ENCODE measurements around the gene USB1. TPM values are rescaled to one million over a fixed set of nuclear protein-coding genes. Genes with fewer than 3 reads are reported as not detected.

USB1 gene
- total RNA-seq, 1 experiment from 2014 or later, result 66.0 TPM

- Histone ChIP-seq H3K4me1 (replicated peaks; ENCODE audit: insufficient read depth) (0 out of 2 replicates have a peak, but pooled peaks cover 5% of the 10 kb centered on the region), H2AFZ (no peak overlapping the region), H3K4me2 (no peak overlapping the region), H3K36me3 (ENCODE audit: low read depth) (no peaks in the 10 kb centered on the region), H3K79me2 (ENCODE audit: low read depth) (no peaks in the 10 kb centered on the region), H4K20me1 (ENCODE audit: insufficient read depth) (no peaks in the 10 kb centered on the region), H3K9me2 (ENCODE audit: insufficient read depth) (no peaks in the 10 kb centered on the region), H3K27ac (no peak overlapping the region), H3K9me3 (ENCODE audit: insufficient read depth, low read depth) (no peaks in the 10 kb centered on the region), H3K27me3 (ENCODE audit: insufficient read depth, low read depth) (no peaks in the 10 kb centered on the region), H3F3A (ENCODE audit: insufficient read depth, low read depth) (peaks cover 29% of the 10 kb centered on the region), H3K4me3 (no peak overlapping the region)
- ChIA-PET CTCF (no interaction called here), POLR2A (ENCODE audit: unreplicated experiment) (no interaction called here)
- no peak for DNase-seq
- BruUV-seq (replicated peaks), result no TSS peak
- intact Hi-C loops (cut with micrococcal nuclease; ENCODE audit: unreplicated experiment), result no loop called here
- TF ChIP-seq CTCF (conservative IDR thresholded peaks at IDR 0.05) (no peak), EZH2 (IDR thresholded peaks at IDR 0.05; ENCODE audit: low read depth) (no peak)
Observed at GRCh38 chr16:57966986-57967385, 34.2 kb upstream of the USB1 start.

GRCh38 chr16:57967916-57968315 is 33.3 kb upstream of the USB1 start:
- H3K9me3 ChIP-seq (ENCODE audit: insufficient read depth, low read depth), result no peaks in the 10 kb centered on the region
- 0 out of 2 replicates have a peak, but pooled peaks cover 5% of the 10 kb centered on the region for H3K4me1 ChIP-seq (replicated peaks; ENCODE audit: insufficient read depth)
- ChIA-PET CTCF (no interaction called here), POLR2A (ENCODE audit: unreplicated experiment) (no interaction called here)
- no peaks in the 10 kb centered on the region for H3K79me2 ChIP-seq (ENCODE audit: low read depth)
- H4K20me1 ChIP-seq (ENCODE audit: insufficient read depth), result no peaks in the 10 kb centered on the region
- no TSS peak for BruUV-seq (replicated peaks)
- no peak overlapping the region for H3K4me3 ChIP-seq
- no peak overlapping the region for H3K27ac ChIP-seq
- no peak overlapping the region for H3K4me2 ChIP-seq
- H2AFZ ChIP-seq, result no peak overlapping the region
- no peaks in the 10 kb centered on the region for H3K9me2 ChIP-seq (ENCODE audit: insufficient read depth)
- TF ChIP-seq CTCF (conservative IDR thresholded peaks at IDR 0.05) (no peak), EZH2 (IDR thresholded peaks at IDR 0.05; ENCODE audit: low read depth) (no peak)
- no peak for DNase-seq
- intact Hi-C loops (cut with micrococcal nuclease; ENCODE audit: unreplicated experiment), result no loop called here
- H3K36me3 ChIP-seq (ENCODE audit: low read depth), result no peaks in the 10 kb centered on the region
- no peaks in the 10 kb centered on the region for H3K27me3 ChIP-seq (ENCODE audit: insufficient read depth, low read depth)
- H3F3A ChIP-seq (ENCODE audit: insufficient read depth, low read depth), result peaks cover 29% of the 10 kb centered on the region

- H3K4me1 ChIP-seq (replicated peaks; ENCODE audit: insufficient read depth), result 0 out of 2 replicates have a peak, but pooled peaks cover 5% of the 10 kb centered on the region
- no peaks in the 10 kb centered on the region for H3K36me3 ChIP-seq (ENCODE audit: low read depth)
- no TSS peak for BruUV-seq (replicated peaks)
- TF ChIP-seq EZH2 (IDR thresholded peaks at IDR 0.05; ENCODE audit: low read depth), result no peak
- DNase-seq, result no peak
- H3K4me2 ChIP-seq, result no peak overlapping the region
- H3K27me3 ChIP-seq (ENCODE audit: insufficient read depth, low read depth), result no peaks in the 10 kb centered on the region
- no peaks in the 10 kb centered on the region for H3K79me2 ChIP-seq (ENCODE audit: low read depth)
- CTCF ChIA-PET, result no interaction called here
- POLR2A ChIA-PET (ENCODE audit: unreplicated experiment), result no interaction called here
- H3K27ac ChIP-seq, result no peak overlapping the region
- H4K20me1 ChIP-seq (ENCODE audit: insufficient read depth), result no peaks in the 10 kb centered on the region
- no peak overlapping the region for H2AFZ ChIP-seq
- intact Hi-C loops (cut with micrococcal nuclease; ENCODE audit: unreplicated experiment), result no loop called here
- H3K9me2 ChIP-seq (ENCODE audit: insufficient read depth), result no peaks in the 10 kb centered on the region
- no peak overlapping the region for H3K4me3 ChIP-seq
- H3K9me3 ChIP-seq (ENCODE audit: insufficient read depth, low read depth), result no peaks in the 10 kb centered on the region
- H3F3A ChIP-seq (ENCODE audit: insufficient read depth, low read depth), result peaks cover 28% of the 10 kb centered on the region
Observed at GRCh38 chr16:57969451-57970123, 31.6 kb upstream of the USB1 start.

- no peaks in the 10 kb centered on the region for H3K9me3 ChIP-seq (ENCODE audit: insufficient read depth, low read depth)
- H3K9me2 ChIP-seq (ENCODE audit: insufficient read depth), result no peaks in the 10 kb centered on the region
- CTCF ChIA-PET, result no interaction called here
- H3K27ac ChIP-seq, result no peak overlapping the region
- TF ChIP-seq CTCF (conservative IDR thresholded peaks at IDR 0.05), result no peak
- no peak for TF ChIP-seq EZH2 (IDR thresholded peaks at IDR 0.05; ENCODE audit: low read depth)
- no peak overlapping the region for H2AFZ ChIP-seq
- H3K4me2 ChIP-seq, result no peak overlapping the region
- peaks cover 21% of the 10 kb centered on the region for H3F3A ChIP-seq (ENCODE audit: insufficient read depth, low read depth)
- POLR2A ChIA-PET (ENCODE audit: unreplicated experiment), result no interaction called here
- H4K20me1 ChIP-seq (ENCODE audit: insufficient read depth), result no peaks in the 10 kb centered on the region
- H3K27me3 ChIP-seq (ENCODE audit: insufficient read depth, low read depth), result no peaks in the 10 kb centered on the region
- intact Hi-C loops (cut with micrococcal nuclease; ENCODE audit: unreplicated experiment), result no loop called here
- DNase-seq, result no peak
- H3K4me3 ChIP-seq, result no peak overlapping the region
- H3K79me2 ChIP-seq (ENCODE audit: low read depth), result no peaks in the 10 kb centered on the region
- 0 out of 2 replicates have a peak, but pooled peaks cover 5% of the 10 kb centered on the region for H3K4me1 ChIP-seq (replicated peaks; ENCODE audit: insufficient read depth)
- no peaks in the 10 kb centered on the region for H3K36me3 ChIP-seq (ENCODE audit: low read depth)
- BruUV-seq (replicated peaks), result no TSS peak
Observed at GRCh38 chr16:57970319-57970718, 30.9 kb upstream of the USB1 start.
